ENCODE data around the gene BCL2L11.

The BCL2L11 gene

GRCh38 chr2:111201214-111201613 is 80.5 kb downstream of the BCL2L11 start:
- no peak for DNase-seq (ENCODE audit: low read depth)
- TF ChIP-seq, protein P1, sequence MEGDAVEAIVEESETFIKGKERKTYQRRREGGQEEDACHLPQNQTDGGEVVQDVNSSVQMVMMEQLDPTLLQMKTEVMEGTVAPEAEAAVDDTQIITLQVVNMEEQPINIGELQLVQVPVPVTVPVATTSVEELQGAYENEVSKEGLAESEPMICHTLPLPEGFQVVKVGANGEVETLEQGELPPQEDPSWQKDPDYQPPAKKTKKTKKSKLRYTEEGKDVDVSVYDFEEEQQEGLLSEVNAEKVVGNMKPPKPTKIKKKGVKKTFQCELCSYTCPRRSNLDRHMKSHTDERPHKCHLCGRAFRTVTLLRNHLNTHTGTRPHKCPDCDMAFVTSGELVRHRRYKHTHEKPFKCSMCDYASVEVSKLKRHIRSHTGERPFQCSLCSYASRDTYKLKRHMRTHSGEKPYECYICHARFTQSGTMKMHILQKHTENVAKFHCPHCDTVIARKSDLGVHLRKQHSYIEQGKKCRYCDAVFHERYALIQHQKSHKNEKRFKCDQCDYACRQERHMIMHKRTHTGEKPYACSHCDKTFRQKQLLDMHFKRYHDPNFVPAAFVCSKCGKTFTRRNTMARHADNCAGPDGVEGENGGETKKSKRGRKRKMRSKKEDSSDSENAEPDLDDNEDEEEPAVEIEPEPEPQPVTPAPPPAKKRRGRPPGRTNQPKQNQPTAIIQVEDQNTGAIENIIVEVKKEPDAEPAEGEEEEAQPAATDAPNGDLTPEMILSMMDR (conservative IDR thresholded peaks at IDR 0.05; ENCODE audit: low read length): no peak
- no peak overlapping the region for H3K4me3 ChIP-seq (ENCODE audit: low read length)

- H3K4me3 ChIP-seq (ENCODE audit: low read length): no peak overlapping the region
- DNase-seq (ENCODE audit: low read depth): peak; percentile 25
- TF ChIP-seq, protein P1 (conservative IDR thresholded peaks at IDR 0.05; ENCODE audit: low read length): no peak
Measured at GRCh38 chr2:111202266-111203040, 81.7 kb downstream of the BCL2L11 start.

- no peak for DNase-seq (ENCODE audit: low read depth)
- TF ChIP-seq, protein P1 (conservative IDR thresholded peaks at IDR 0.05; ENCODE audit: low read length): no peak
- H3K4me3 ChIP-seq (ENCODE audit: low read length): no peak overlapping the region
Measured at GRCh38 chr2:111204706-111205105, 84.0 kb downstream of the BCL2L11 start.

GRCh38 chr2:111205774-111206173 is 85.1 kb downstream of the BCL2L11 start:
- H3K4me3 ChIP-seq (ENCODE audit: low read length): no peak overlapping the region
- no peak for DNase-seq (ENCODE audit: low read depth)
- TF ChIP-seq, protein P1 (conservative IDR thresholded peaks at IDR 0.05; ENCODE audit: low read length): no peak

GRCh38 chr2:111207851-111208250 is 87.1 kb downstream of the BCL2L11 start:
- TF ChIP-seq, protein P1 (conservative IDR thresholded peaks at IDR 0.05; ENCODE audit: low read length): no peak
- H3K4me3 ChIP-seq (ENCODE audit: low read length): no peak overlapping the region
- no peak for DNase-seq (ENCODE audit: low read depth)

- TF ChIP-seq, protein P1 (conservative IDR thresholded peaks at IDR 0.05; ENCODE audit: low read length): no peak
- H3K4me3 ChIP-seq (ENCODE audit: low read length): no peak overlapping the region
- DNase-seq (ENCODE audit: low read depth): no peak
Measured at GRCh38 chr2:111208639-111209038, 87.9 kb downstream of the BCL2L11 start.

- no peak overlapping the region for H3K4me3 ChIP-seq (ENCODE audit: low read length)
- peak; percentile 68 for DNase-seq (ENCODE audit: low read depth)
- TF ChIP-seq, protein P1 (conservative IDR thresholded peaks at IDR 0.05; ENCODE audit: low read length): no peak
Measured at GRCh38 chr2:111209045-111209514, 88.4 kb downstream of the BCL2L11 start.
